HepG2 (cell line): ENCODE measurements around the gene BCL2L2. TPM values are rescaled to one million over a fixed set of nuclear protein-coding genes. Genes with fewer than 3 reads are reported as not detected.

Experiments used
- BORCS8-MEF2B ChIP-seq: sonication (generic); formaldehyde crosslinking; IDR thresholded peaks from 2 replicates; pipeline ENCODE4 v1.8.0; 2022; ENCODE audit warnings: mild to moderate bottlenecking, missing genetic modification reagents
- CBX5 ChIP-seq: sonication (generic); formaldehyde crosslinking; IDR thresholded peaks from 2 replicates; pipeline ENCODE4 v1.4.0; 2020; ENCODE audit warnings: missing genetic modification reagents, borderline replicate concordance
- HOXA3 ChIP-seq: sonication (generic); formaldehyde crosslinking; IDR thresholded peaks from 2 replicates; pipeline ENCODE4 v1.5.0; 2020; ENCODE audit warnings: missing genetic modification reagents
- MIER3 ChIP-seq: IDR thresholded peaks from 2 replicates; pipeline ENCODE4 v1.6.1; 2016; ENCODE audit warnings: missing compliant biosample characterization, borderline replicate concordance
- PAWR ChIP-seq: sonication (generic); formaldehyde crosslinking; IDR thresholded peaks from 2 replicates; pipeline ENCODE4 v1.4.0; 2020; ENCODE audit warnings: missing genetic modification reagents, mild to moderate bottlenecking, borderline replicate concordance
- PRDM10 ChIP-seq: sonication (generic); formaldehyde crosslinking; IDR thresholded peaks from 2 replicates; pipeline ENCODE4 v1.4.0; 2020; ENCODE audit warnings: low read depth, missing genetic modification reagents
- RARA ChIP-seq: IDR thresholded peaks from 2 replicates; pipeline ENCODE4 v1.6.1; 2016; ENCODE audit warnings: missing genetic modification reagents, missing compliant biosample characterization
- REST ChIP-seq, 2 experiments: IDR thresholded peaks; 2 replicates each; pipeline ENCODE4 v1.6.1; 2011 to 2012; ENCODE audit warnings: low read length in 2 of 2, borderline replicate concordance in 1 of 2, low read depth in 1 of 2, mild to moderate bottlenecking in 1 of 2, moderate library complexity in 1 of 2
- SCMH1 ChIP-seq: sonication (generic); formaldehyde crosslinking; IDR thresholded peaks from 2 replicates; pipeline ENCODE4 v1.9.0; 2021; ENCODE audit warnings: missing genetic modification reagents, mild to moderate bottlenecking, borderline replicate concordance
- SNAPC5 ChIP-seq: sonication (generic); formaldehyde crosslinking; IDR thresholded peaks from 2 replicates; pipeline ENCODE4 v1.8.1; 2023; ENCODE audit warnings: mild to moderate bottlenecking, missing genetic modification reagents, borderline replicate concordance
- TEAD2 ChIP-seq: sonication (generic); formaldehyde crosslinking; IDR thresholded peaks from 2 replicates; pipeline ENCODE4 v1.9.0; 2021; ENCODE audit warnings: missing genetic modification reagents
- ZFP41 ChIP-seq: sonication (generic); formaldehyde crosslinking; IDR thresholded peaks from 2 replicates; pipeline ENCODE4 v1.4.0; 2020; ENCODE audit warnings: mild to moderate bottlenecking, missing genetic modification reagents, borderline replicate concordance
- ZKSCAN8 ChIP-seq: IDR thresholded peaks from 2 replicates; pipeline ENCODE4 v1.6.1; 2016; ENCODE audit warnings: borderline replicate concordance, missing genetic modification reagents, missing compliant biosample characterization
- ZNF225 ChIP-seq: sonication (generic); formaldehyde crosslinking; IDR thresholded peaks from 2 replicates; pipeline ENCODE4 v1.4.0; 2020; ENCODE audit warnings: mild to moderate bottlenecking, missing genetic modification reagents
- ZNF33B ChIP-seq: sonication (generic); formaldehyde crosslinking; IDR thresholded peaks from 2 replicates; pipeline ENCODE4 v1.5.1; 2020; ENCODE audit warnings: mild to moderate bottlenecking, missing genetic modification reagents
- ZNF362 ChIP-seq: sonication (generic); formaldehyde crosslinking; IDR thresholded peaks from 2 replicates; pipeline ENCODE4 v1.4.0; 2020; ENCODE audit warnings: missing genetic modification reagents, mild to moderate bottlenecking, borderline replicate concordance
- ZNF383 ChIP-seq: sonication (generic); formaldehyde crosslinking; IDR thresholded peaks from 2 replicates; pipeline ENCODE4 v1.4.0; 2020; ENCODE audit warnings: missing genetic modification reagents, mild to moderate bottlenecking, borderline replicate concordance
- ZNF451 ChIP-seq: sonication (generic); formaldehyde crosslinking; IDR thresholded peaks from 2 replicates; pipeline ENCODE4 v1.5.0; 2020; ENCODE audit warnings: mild to moderate bottlenecking, missing genetic modification reagents
- ZNF460 ChIP-seq: sonication (generic); formaldehyde crosslinking; IDR thresholded peaks from 2 replicates; pipeline ENCODE4 v1.5.1; 2020; ENCODE audit warnings: missing genetic modification reagents, mild to moderate bottlenecking, borderline replicate concordance
- ZNF776 ChIP-seq: sonication (generic); formaldehyde crosslinking; IDR thresholded peaks from 2 replicates; pipeline ENCODE4 v1.4.0; 2020; ENCODE audit warnings: mild to moderate bottlenecking, missing genetic modification reagents
- ZZZ3 ChIP-seq: sonication (generic); formaldehyde crosslinking; IDR thresholded peaks from 2 replicates; pipeline ENCODE4 v1.4.0; 2020; ENCODE audit warnings: missing genetic modification reagents, mild to moderate bottlenecking, borderline replicate concordance
- polyA plus RNA-seq, 8 experiments: library from polyadenylated mRNA; depleted of rRNA in 3 of 8; stranded (reverse) in 7 of 8; unstranded in 1 of 8; fragments of >200 nt; fragmentation: Illumina TruSeq in 4 of 8; extraction: Trizol in 4 of 8; gene quantifications; 2 replicates each; pipeline versions ENCODE4 v1.2.1 to v1.2.3, GENCODE V29; 2011 to 2016; ENCODE audit warnings: low read depth in 4 of 8, missing spikeins in 1 of 8, mixed read lengths in 1 of 8; ENCODE audit not compliant: insufficient read depth in 1 of 8
- total RNA-seq, 5 experiments: library from RNA; depleted of rRNA; stranded (reverse); fragments of >200 nt; fragmentation: Illumina TruSeq; extraction: Trizol; gene quantifications; 2 replicates each; pipeline ENCODE4 v1.2.3, GENCODE V29; 2016; ENCODE audit warnings: low read depth in 1 of 5

Gene BCL2L2
- total and polyA plus RNA-seq, 2 of the 13 experiments (the other 11 are each of a cell fraction or from before 2014, with no cell fraction given): 28.1 to 49.8 TPM

- TF ChIP-seq ZZZ3 (CRISPR knock-in tag) (no peak), ZNF225 (CRISPR knock-in tag) (no peak), ZNF451 (no peak), ZNF460 (CRISPR knock-in tag) (peak; percentile 73; the same call in 1 of the 2 replicates), CBX5 (no peak), RARA (CRISPR knock-in tag) (peak; percentile 29; the same call in 1 of the 2 replicates), PRDM10 (CRISPR knock-in tag) (no peak; the same call in 1 of the 2 replicates), SNAPC5 (CRISPR knock-in tag) (no peak), ZNF33B (CRISPR knock-in tag) (no peak), BORCS8-MEF2B (CRISPR knock-in tag) (no peak), ZNF776 (CRISPR knock-in tag) (no peak), ZFP41 (no peak), ZKSCAN8 (CRISPR knock-in tag) (no peak), REST (IDR thresholded peaks at IDR 0.05; ENCODE audit: borderline replicate concordance in 1 of 2, low read depth in 1 of 2, low read length in 2 of 2) (no peak), TEAD2 (CRISPR knock-in tag) (0 out of 2 replicates have a peak, but pooled peaks have one; percentile 13), ZNF362 (CRISPR knock-in tag) (no peak), PAWR (CRISPR knock-in tag) (no peak), SCMH1 (no peak), MIER3 (CRISPR knock-in tag) (no peak), ZNF383 (no peak), HOXA3 (peak; percentile 34; the same call in 1 of the 2 replicates)
Measured at GRCh38 chr14:23326491-23327332, 20.1 kb downstream of the BCL2L2 start (continued).
